ENCODE measurements around the gene SUPT4H1.

DNA sequence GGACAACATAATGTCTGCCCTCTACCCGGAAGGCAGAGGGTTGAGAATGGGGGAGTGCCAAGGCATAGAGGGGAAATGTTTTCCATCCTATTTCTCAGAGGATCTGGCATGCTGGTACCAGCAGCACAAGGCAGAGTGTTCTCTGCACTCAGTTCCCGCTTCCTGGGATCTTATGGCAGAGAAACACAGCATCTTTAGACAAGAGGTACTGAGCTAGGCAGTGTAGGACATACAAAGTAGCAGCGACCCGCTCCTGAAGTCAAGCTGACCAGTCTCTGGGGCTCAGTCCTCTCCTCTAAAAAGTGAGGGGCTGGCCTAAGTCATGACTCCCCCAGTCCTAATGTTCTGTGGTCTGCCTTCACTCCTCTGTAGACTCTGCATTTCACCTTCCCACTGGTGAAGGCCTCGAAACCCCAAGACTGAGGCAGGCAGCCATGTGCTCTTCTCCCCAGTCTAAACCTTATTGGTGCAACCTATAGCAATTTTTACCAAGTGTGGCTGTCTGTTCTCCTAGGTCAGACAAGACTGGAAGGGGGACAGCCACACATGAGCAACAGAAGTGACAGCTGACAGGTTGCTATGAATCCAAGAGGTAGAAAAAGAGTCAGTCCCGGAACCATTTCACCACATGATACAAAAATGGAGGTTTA, 12.1 kb downstream of the SUPT4H1 start:
- TF ChIP-seq RAD21 (IDR thresholded peaks at IDR 0.05; ENCODE audit: low read length) (no peak), RFX5 (IDR thresholded peaks at IDR 0.05; ENCODE audit: low read depth, low read length) (no peak), MXI1 (IDR thresholded peaks at IDR 0.05; ENCODE audit: borderline replicate concordance, low read depth, low read length) (no peak), POLR2A (IDR thresholded peaks at IDR 0.05; ENCODE audit: low read depth, low read length) (no peak), BHLHE40 (IDR thresholded peaks at IDR 0.05; ENCODE audit: low read depth, low read length) (no peak), MAFK (IDR thresholded peaks at IDR 0.05; ENCODE audit: low read depth, low read length) (no peak)
- TF ChIP-seq, protein P1, sequence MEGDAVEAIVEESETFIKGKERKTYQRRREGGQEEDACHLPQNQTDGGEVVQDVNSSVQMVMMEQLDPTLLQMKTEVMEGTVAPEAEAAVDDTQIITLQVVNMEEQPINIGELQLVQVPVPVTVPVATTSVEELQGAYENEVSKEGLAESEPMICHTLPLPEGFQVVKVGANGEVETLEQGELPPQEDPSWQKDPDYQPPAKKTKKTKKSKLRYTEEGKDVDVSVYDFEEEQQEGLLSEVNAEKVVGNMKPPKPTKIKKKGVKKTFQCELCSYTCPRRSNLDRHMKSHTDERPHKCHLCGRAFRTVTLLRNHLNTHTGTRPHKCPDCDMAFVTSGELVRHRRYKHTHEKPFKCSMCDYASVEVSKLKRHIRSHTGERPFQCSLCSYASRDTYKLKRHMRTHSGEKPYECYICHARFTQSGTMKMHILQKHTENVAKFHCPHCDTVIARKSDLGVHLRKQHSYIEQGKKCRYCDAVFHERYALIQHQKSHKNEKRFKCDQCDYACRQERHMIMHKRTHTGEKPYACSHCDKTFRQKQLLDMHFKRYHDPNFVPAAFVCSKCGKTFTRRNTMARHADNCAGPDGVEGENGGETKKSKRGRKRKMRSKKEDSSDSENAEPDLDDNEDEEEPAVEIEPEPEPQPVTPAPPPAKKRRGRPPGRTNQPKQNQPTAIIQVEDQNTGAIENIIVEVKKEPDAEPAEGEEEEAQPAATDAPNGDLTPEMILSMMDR (conservative IDR thresholded peaks at IDR 0.05; ENCODE audit: low read depth, low read length) = no peak
- TF ChIP-seq, protein P2, sequence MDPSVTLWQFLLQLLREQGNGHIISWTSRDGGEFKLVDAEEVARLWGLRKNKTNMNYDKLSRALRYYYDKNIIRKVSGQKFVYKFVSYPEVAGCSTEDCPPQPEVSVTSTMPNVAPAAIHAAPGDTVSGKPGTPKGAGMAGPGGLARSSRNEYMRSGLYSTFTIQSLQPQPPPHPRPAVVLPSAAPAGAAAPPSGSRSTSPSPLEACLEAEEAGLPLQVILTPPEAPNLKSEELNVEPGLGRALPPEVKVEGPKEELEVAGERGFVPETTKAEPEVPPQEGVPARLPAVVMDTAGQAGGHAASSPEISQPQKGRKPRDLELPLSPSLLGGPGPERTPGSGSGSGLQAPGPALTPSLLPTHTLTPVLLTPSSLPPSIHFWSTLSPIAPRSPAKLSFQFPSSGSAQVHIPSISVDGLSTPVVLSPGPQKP (IDR thresholded peaks at IDR 0.05; ENCODE audit: borderline replicate concordance, low read depth, low read length) = no peak
- TF ChIP-seq, protein P3, sequence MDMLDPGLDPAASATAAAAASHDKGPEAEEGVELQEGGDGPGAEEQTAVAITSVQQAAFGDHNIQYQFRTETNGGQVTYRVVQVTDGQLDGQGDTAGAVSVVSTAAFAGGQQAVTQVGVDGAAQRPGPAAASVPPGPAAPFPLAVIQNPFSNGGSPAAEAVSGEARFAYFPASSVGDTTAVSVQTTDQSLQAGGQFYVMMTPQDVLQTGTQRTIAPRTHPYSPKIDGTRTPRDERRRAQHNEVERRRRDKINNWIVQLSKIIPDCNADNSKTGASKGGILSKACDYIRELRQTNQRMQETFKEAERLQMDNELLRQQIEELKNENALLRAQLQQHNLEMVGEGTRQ (IDR thresholded peaks at IDR 0.05; ENCODE audit: low read depth, low read length) = no peak

Measured in IMR-90 (cell line).